Natural killer cell (primary cell): Measurements from ENCODE around the gene MICALL2. TPM values are rescaled to one million over a fixed set of nuclear protein-coding genes. Genes with fewer than 3 reads are reported as not detected.

ENCODE experiments used
- ATAC-seq, 3 donors: fragments of 150-1000 bp in 2 of 3; fragments of 200-7000 bp in 1 of 3; cut with Tn5 transposase; 1 replicate in 1 of 3; 2 replicates in 2 of 3; pipeline ENCODE4 v1.10.0; 2021; ENCODE audit warnings: mild to moderate bottlenecking in 2 of 3, moderate library complexity in 2 of 3
- DNase-seq, 2 donors: peaks; one replicate each; pipeline versions ENCODE4 v3.0.0 to v3.0.0-alpha.2; 2013 to 2021; ENCODE audit warnings: mixed read lengths in 1 of 2
- H3K27ac ChIP-seq: one replicate; pipeline ENCODE4 v1.5.1; 2013; ENCODE audit warnings: mild to moderate bottlenecking, low read length
- H3K27me3 ChIP-seq: one replicate; pipeline ENCODE4 v1.6.1; 2013; ENCODE audit warnings: low read length; ENCODE audit not compliant: control insufficient read depth, insufficient read depth
- H3K36me3 ChIP-seq: one replicate; pipeline ENCODE4 v1.6.1; 2013; ENCODE audit warnings: low read length; ENCODE audit not compliant: control insufficient read depth, insufficient read depth
- H3K4me1 ChIP-seq: one replicate; pipeline ENCODE4 v1.6.1; 2013; ENCODE audit warnings: low read length; ENCODE audit not compliant: control insufficient read depth, insufficient read depth
- H3K4me3 ChIP-seq: one replicate; pipeline ENCODE4 v1.5.1; 2013; ENCODE audit warnings: low read length
- H3K9me3 ChIP-seq: one replicate; pipeline ENCODE4 v1.6.1; 2013; ENCODE audit warnings: low read length; ENCODE audit not compliant: control insufficient read depth, insufficient read depth
- H3K27ac Mint-ChIP-seq, 2 donors: one replicate each; pipeline ENCODE4 v1.8.0; 2022; ENCODE audit warnings: mild to moderate bottlenecking in 2 of 2, mixed read lengths in 2 of 2, moderate library complexity in 1 of 2
- H3K27me3 Mint-ChIP-seq, 2 donors: one replicate each; pipeline ENCODE4 v1.8.0; 2022; ENCODE audit warnings: low read depth in 2 of 2, mixed read lengths in 2 of 2
- H3K36me3 Mint-ChIP-seq: one replicate; pipeline ENCODE4 v1.8.0; 2022; ENCODE audit warnings: mixed read lengths
- H3K4me1 Mint-ChIP-seq, 2 donors: one replicate each; pipeline ENCODE4 v1.8.0; 2022; ENCODE audit warnings: mixed read lengths in 2 of 2
- H3K4me3 Mint-ChIP-seq: one replicate; pipeline ENCODE4 v1.8.0; 2022; ENCODE audit warnings: mild to moderate bottlenecking, moderate library complexity, mixed read lengths
- H3K9me3 Mint-ChIP-seq, 2 donors: one replicate each; pipeline ENCODE4 v1.8.0; 2022; ENCODE audit warnings: mixed read lengths in 2 of 2
- CTCF ChIP-seq: fragments of 200-600 bp; IDR thresholded peaks from one replicate; pipeline ENCODE4 v1.8.0; 2022; ENCODE audit warnings: antibody characterized with exemption
- WGBS: methylation state at CpG from one replicate; pipeline ENCODE4 v1.1.7; 2013; ENCODE audit warnings: missing lambda C conversion rate; ENCODE audit not compliant: insufficient coverage; 5-methylcytosine and 5-hydroxymethylcytosine counted together
- intact Hi-C: fragments of 100-400 bp; cut with micrococcal nuclease; formaldehyde crosslinking; loops from one replicate; pipeline ENCODE4 v1.14.2; 2022
- total RNA-seq, 4 donors: library from RNA; stranded (reverse); fragments of 120-200 nt in 1 of 4; gene quantifications; one replicate each; pipeline versions ENCODE4 v1.2.3 to v1.2.4, GENCODE V29; 2013 to 2022

The MICALL2 gene
- total RNA-seq, 3 donors from 2014 or later (not counting 1 experiment from before 2014, with no cell fraction given): 2.5 to 4.4 (median 2.8) TPM

- Histone ChIP-seq H3K4me1 (no peaks in the 10 kb centered on the region), H3K27me3 (no peaks in the 10 kb centered on the region), H3K9me3 (no peaks in the 10 kb centered on the region), H3K4me3 (no peak overlapping the region), H3K27ac (no peak overlapping the region), H3K36me3 (peaks cover 83% of the 10 kb centered on the region)
- Mint-ChIP-seq H3K36me3 (no peaks in the 10 kb centered on the region), H3K9me3 (no peaks in the 10 kb centered on the region), H3K4me3 (no peak overlapping the region), H3K27me3 (no peaks in the 10 kb centered on the region), H3K27ac (no peak overlapping the region), H3K4me1 (no peaks in the 10 kb centered on the region)
- intact Hi-C loops: no loop called here
- DNase-seq: no peak
- TF ChIP-seq CTCF: no peak
- 96% methylated on average over 65 of the region's 65 CpGs for WGBS
- ATAC-seq: no peak
Measured at GRCh38 chr7:1483536-1484505, 24.6 kb upstream of the MICALL2 start.

DNA sequence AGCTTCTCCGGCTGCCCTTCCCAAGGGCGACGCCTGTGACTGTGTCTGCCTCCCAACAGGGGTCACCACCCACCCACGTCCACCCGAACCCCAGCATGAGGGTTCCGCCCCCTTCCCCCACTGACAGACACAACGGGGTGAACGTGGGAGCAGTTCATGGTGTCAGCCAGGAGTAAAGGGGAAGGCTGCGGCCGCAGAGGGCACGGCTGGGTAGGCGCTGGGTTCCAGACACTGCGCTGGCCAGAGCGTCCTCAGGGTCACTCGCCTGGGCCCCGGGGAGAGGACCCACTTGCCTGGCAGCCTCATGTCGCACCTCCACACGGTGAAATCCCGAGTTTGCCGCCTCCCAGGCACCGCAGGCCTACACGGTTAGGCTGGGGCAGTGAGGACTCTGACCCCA is 23.8 kb upstream of the MICALL2 start:
- no peaks in the 10 kb centered on the region for H3K27me3 ChIP-seq
- WGBS: 90% methylated on average over 22 of the region's 22 CpGs
- no peaks in the 10 kb centered on the region for H3K4me1 ChIP-seq
- peaks cover 84% of the 10 kb centered on the region for H3K36me3 ChIP-seq
- no peak overlapping the region for H3K27ac Mint-ChIP-seq
- H3K4me1 Mint-ChIP-seq: no peaks in the 10 kb centered on the region
- H3K4me3 ChIP-seq: no peak overlapping the region
- no peak overlapping the region for H3K27ac ChIP-seq
- ATAC-seq (no peak), DNase-seq (no peak)
- no peak for TF ChIP-seq CTCF
- intact Hi-C loops: no loop called here
- no peak overlapping the region for H3K4me3 Mint-ChIP-seq
- no peaks in the 10 kb centered on the region for H3K36me3 Mint-ChIP-seq
- H3K27me3 Mint-ChIP-seq: no peaks in the 10 kb centered on the region
- no peaks in the 10 kb centered on the region for H3K9me3 Mint-ChIP-seq
- H3K9me3 ChIP-seq: no peaks in the 10 kb centered on the region

DNA sequence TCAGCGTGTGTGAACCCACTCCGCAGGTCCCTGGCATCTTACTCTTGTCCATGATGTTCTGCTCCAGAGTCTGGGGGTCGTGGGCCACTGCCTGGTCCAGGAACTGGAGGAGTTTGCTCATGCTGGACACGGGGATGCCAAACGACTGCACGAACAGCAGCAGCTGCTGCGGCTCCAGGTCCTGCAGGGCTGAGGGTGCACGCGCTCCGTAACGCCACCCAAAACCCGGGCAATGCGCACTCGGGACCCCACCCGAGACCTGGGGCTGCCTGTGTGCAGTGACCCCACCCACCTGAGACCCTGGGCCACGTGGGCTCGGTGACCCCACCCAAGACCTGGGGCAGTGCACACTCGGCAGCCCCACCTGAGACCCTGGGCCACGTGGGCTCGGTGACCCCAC is 22.0 kb upstream of the MICALL2 start:
- 97% methylated on average over 20 of the region's 20 CpGs for WGBS
- peaks cover 84% of the 10 kb centered on the region for H3K36me3 ChIP-seq
- H3K9me3 ChIP-seq: no peaks in the 10 kb centered on the region
- Mint-ChIP-seq H3K36me3 (no peaks in the 10 kb centered on the region), H3K4me1 (no peaks in the 10 kb centered on the region), H3K4me3 (no peak overlapping the region), H3K9me3 (no peaks in the 10 kb centered on the region), H3K27me3 (no peaks in the 10 kb centered on the region), H3K27ac (no peak overlapping the region)
- intact Hi-C loops: no loop called here
- H3K4me1 ChIP-seq: no peaks in the 10 kb centered on the region
- DNase-seq (no peak), ATAC-seq (no peak)
- H3K27ac ChIP-seq: no peak overlapping the region
- H3K4me3 ChIP-seq: no peak overlapping the region
- H3K27me3 ChIP-seq: no peaks in the 10 kb centered on the region
- no peak for TF ChIP-seq CTCF
